Stimulated activated CD8-positive, alpha-beta memory T cell treated with anti-CD3 and anti-CD28 coated beads, Interleukin-7, amount 100 ng/mL, for 1 hour (primary cell): ENCODE data around the gene WDR6.

Experiments used
- DNase-seq, 2 donors: peaks; one replicate each; pipeline ENCODE4 v3.0.0-alpha.2; 2020; ENCODE audit warnings: low read depth in 2 of 2

WDR6 gene

GRCh38 chr3:49027634-49028033, 20.4 kb downstream of the WDR6 start:
- no peak for DNase-seq

- no peak for DNase-seq
These were observed 21.1 kb downstream of the WDR6 start for GRCh38 chr3:49028298-49028672.

- DNase-seq: peak; percentile 85 to 86
These were observed 21.7 kb downstream of the WDR6 start, which contains the start of gene IMPDH2 for GRCh38 chr3:49028673-49029562. Gene IMPDH2, minus strand, starts transcription at chr3:49029398. Its CDS starts 48 bp downstream, at chr3:49029350.

GRCh38 chr3:49029563-49029884, 22.3 kb downstream of the WDR6 start:
- DNase-seq: no peak

GRCh38 chr3:49030321-49030720, 23.1 kb downstream of the WDR6 start:
- DNase-seq: no peak

GRCh38 chr3:49032646-49033304, 25.6 kb downstream of the WDR6 start:
- DNase-seq: no peak

GRCh38 chr3:49034650-49035049, 27.5 kb downstream of the WDR6 start:
- DNase-seq: no peak

GRCh38 chr3:49035281-49035680, 28.1 kb downstream of the WDR6 start:
- DNase-seq: no peak

- DNase-seq: no peak
These were observed 46.4 kb downstream of the WDR6 start for GRCh38 chr3:49053543-49053942.

- DNase-seq: no peak
These were observed 47.2 kb downstream of the WDR6 start for GRCh38 chr3:49054344-49054862.

GRCh38 chr3:49057268-49057667, 50.1 kb downstream of the WDR6 start:
- no peak for DNase-seq

- no peak for DNase-seq
These were observed 50.8 kb downstream of the WDR6 start for GRCh38 chr3:49058011-49058410.
